ENCODE data around the gene KCTD20.

DNA sequence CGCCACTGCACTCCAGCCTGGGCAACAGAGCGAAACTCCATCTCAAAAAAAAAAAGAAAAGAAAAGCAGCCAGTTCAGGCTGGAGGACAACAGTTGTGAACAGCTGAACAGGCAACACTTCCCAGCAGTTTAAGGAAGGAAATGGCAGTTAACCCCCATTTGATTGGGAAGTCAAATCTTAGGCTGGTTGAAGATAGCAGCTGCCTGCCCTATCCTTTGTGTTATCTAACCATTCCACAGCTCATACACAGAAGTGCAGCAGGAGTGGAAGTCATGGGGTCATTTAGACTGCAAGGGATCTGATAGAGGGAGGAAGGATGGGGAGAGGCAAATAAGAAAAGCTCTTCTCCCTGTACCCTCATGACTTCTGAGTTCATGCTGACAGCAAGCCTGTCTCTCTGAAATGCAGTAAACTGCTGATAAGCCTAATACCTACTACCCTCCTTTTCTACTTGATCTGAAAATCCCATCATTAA is 35.3 kb downstream of the KCTD20 start:
- TF ChIP-seq, protein P1, sequence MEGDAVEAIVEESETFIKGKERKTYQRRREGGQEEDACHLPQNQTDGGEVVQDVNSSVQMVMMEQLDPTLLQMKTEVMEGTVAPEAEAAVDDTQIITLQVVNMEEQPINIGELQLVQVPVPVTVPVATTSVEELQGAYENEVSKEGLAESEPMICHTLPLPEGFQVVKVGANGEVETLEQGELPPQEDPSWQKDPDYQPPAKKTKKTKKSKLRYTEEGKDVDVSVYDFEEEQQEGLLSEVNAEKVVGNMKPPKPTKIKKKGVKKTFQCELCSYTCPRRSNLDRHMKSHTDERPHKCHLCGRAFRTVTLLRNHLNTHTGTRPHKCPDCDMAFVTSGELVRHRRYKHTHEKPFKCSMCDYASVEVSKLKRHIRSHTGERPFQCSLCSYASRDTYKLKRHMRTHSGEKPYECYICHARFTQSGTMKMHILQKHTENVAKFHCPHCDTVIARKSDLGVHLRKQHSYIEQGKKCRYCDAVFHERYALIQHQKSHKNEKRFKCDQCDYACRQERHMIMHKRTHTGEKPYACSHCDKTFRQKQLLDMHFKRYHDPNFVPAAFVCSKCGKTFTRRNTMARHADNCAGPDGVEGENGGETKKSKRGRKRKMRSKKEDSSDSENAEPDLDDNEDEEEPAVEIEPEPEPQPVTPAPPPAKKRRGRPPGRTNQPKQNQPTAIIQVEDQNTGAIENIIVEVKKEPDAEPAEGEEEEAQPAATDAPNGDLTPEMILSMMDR (IDR thresholded peaks at IDR 0.05; ENCODE audit: low read depth, low read length, missing input control), result no peak
- no peak for TF ChIP-seq FOXA1 (IDR thresholded peaks at IDR 0.05)
- no peak for TF ChIP-seq JUND (IDR thresholded peaks at IDR 0.05)
- TF ChIP-seq YY1 (IDR thresholded peaks at IDR 0.05), result no peak

All from liver (tissue), 3 donors.